Panc1 (cell line): ENCODE measurements around the gene RBFA. TPM values are rescaled to one million over a fixed set of nuclear protein-coding genes. Genes with fewer than 3 reads are reported as not detected.

ENCODE experiments used
- ATAC-seq: fragments of 200-7000 bp; cut with Tn5 transposase; 2 replicates; pipeline ENCODE4 v1.9.1; 2020; ENCODE audit warnings: mild to moderate bottlenecking, moderate library complexity
- BruUV-seq: library from RNA; stranded (reverse); fragments of 400-500 nt; replicated peaks from 2 replicates; lab custom pipeline; 2021; lab: Mats Ljungman, UMichigan
- CTCF ChIA-PET: fragments of 300-600 bp; sonication (Branson Sonifier 250); formaldehyde crosslinking; loops from one replicate; lab custom pipeline; 2022; ENCODE audit warnings: antibody characterized with exemption; lab: Charles Lee
- POLR2A ChIA-PET: fragments of 300-600 bp; sonication (Branson Sonifier 250); formaldehyde crosslinking; loops from one replicate; lab custom pipeline; 2022; ENCODE audit warnings: antibody characterized with exemption; lab: Charles Lee
- DNase-seq: peaks from one replicate; pipeline ENCODE4 v3.0.0-alpha.2; 2010; ENCODE audit warnings: low read depth, low spot score
- H3K27ac ChIP-seq: 2 replicates; pipeline ENCODE4 v1.5.1; 2011; ENCODE audit warnings: mild to moderate bottlenecking, low read length, inconsistent platforms
- H3K27me3 ChIP-seq: fragments of 200-500 bp; sonication (Bioruptor generic); 2 replicates; pipeline ENCODE4 v1.6.0; 2014; ENCODE audit warnings: low read length, inconsistent platforms; ENCODE audit not compliant: control insufficient read depth, insufficient read depth
- H3K36me3 ChIP-seq: fragments of 200-500 bp; sonication (Bioruptor generic); 2 replicates; pipeline ENCODE4 v1.5.1; 2014; ENCODE audit warnings: inconsistent platforms, mild to moderate bottlenecking, low read length, moderate library complexity; ENCODE audit not compliant: control insufficient read depth, insufficient read depth
- H3K4me1 ChIP-seq: 2 replicates; pipeline ENCODE4 v1.5.1; 2011; ENCODE audit warnings: inconsistent platforms, mild to moderate bottlenecking, low read length, moderate library complexity; ENCODE audit not compliant: control insufficient read depth, insufficient read depth
- H3K4me3 ChIP-seq, 2 experiments: 2 replicates each; pipeline ENCODE4 v1.5.1; 2011 to 2012; ENCODE audit warnings: low read depth in 2 of 2, low read length in 2 of 2, mild to moderate bottlenecking in 2 of 2, inconsistent platforms in 1 of 2, moderate library complexity in 1 of 2
- H3K9me3 ChIP-seq: fragments of 200-500 bp; sonication (Bioruptor generic); 2 replicates; pipeline ENCODE4 v1.5.1; 2014; ENCODE audit warnings: low read depth, mild to moderate bottlenecking, inconsistent platforms, low read length, moderate library complexity; ENCODE audit not compliant: control insufficient read depth, insufficient read depth
- POLR2AphosphoS5 ChIP-seq: IDR thresholded peaks from 2 replicates; pipeline ENCODE4 v1.6.1; 2012; ENCODE audit warnings: mild to moderate bottlenecking, low read depth, low read length, moderate library complexity
- SIN3A ChIP-seq: IDR thresholded peaks from 2 replicates; pipeline ENCODE4 v1.6.1; 2012; ENCODE audit warnings: low read depth, mild to moderate bottlenecking, low read length, moderate library complexity, borderline replicate concordance; ENCODE audit not compliant: insufficient read depth
- TCF7L2 ChIP-seq: IDR thresholded peaks from 2 replicates; pipeline ENCODE4 v1.6.1; 2011; ENCODE audit warnings: mild to moderate bottlenecking, low read depth, low read length, inconsistent platforms
- in situ Hi-C: cut with HindIII; loops from 2 replicates; pipeline ENCODE4 v1.10.0; 2016; ENCODE audit warnings: low sequenced_read_pairs, low pct_unique_long_range_greater_than_20kb
- intact Hi-C: fragments of 100-400 bp; cut with micrococcal nuclease; formaldehyde crosslinking; loops from one replicate; pipeline ENCODE4 v1.10.0; 2022; ENCODE audit not compliant: unreplicated experiment
- total RNA-seq: library from RNA; stranded (reverse); gene quantifications from one replicate; pipeline ENCODE4 v1.2.1, GENCODE V29; 2021; ENCODE audit not compliant: unreplicated experiment
- TF ChIP-seq, protein P1 (sequence below): fragments of 450-650 bp; IDR thresholded peaks from 2 replicates; pipeline ENCODE4 v1.5.1; 2017; ENCODE audit warnings: mild to moderate bottlenecking
- TF ChIP-seq, protein P2 (sequence below), 2 experiments: IDR thresholded peaks; 2 replicates each; pipeline ENCODE4 v1.6.1; 2011 to 2012; ENCODE audit warnings: low read depth in 2 of 2, control low read depth in 1 of 2, low read length in 1 of 2, mild to moderate bottlenecking in 1 of 2, moderate library complexity in 1 of 2; ENCODE audit not compliant: insufficient read depth in 1 of 2

The RBFA gene
- total RNA-seq, 1 experiment from 2014 or later = 83.1 TPM

DNA sequence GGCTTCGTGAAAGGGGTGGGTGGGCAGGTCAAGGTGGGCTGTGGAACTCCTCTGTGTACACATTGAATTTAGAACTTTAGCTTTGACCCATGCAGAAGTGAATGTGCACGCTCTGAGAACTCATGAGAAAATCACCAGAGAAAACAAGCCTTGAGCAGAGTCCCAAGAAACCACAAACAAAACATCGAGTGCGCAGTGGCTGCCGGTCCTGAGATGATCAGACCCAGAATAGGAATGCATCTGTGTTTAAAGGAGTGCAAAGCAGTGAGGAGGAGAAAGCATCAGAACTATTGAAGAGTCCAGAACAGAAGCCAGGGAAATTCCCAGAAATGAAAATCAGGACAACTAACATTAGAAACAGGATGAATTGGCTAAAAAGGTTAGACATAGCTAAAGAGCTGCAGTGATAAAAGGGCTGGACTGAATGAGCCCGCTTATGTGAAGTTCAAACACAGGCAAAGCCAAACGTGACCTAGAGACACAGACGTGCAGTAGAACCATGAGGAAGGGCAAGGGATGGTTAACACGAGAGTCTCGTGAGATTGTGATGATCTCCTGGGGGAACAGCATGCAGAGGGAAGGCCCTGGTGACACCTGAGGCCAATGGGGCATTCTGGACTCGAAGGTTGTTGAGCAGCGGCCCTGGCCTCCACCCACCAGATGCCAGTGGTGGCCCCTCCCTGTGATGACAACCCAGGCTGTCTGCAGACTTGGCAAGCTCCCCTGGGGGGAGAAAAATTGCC is 29.5 kb upstream of the RBFA start:
- ChIA-PET CTCF (no interaction called here), POLR2A (no interaction called here)
- intact Hi-C loops = no loop called here
- no peaks in the 10 kb centered on the region for H3K4me1 ChIP-seq
- DNase-seq (no peak), ATAC-seq (0 out of 2 replicates have a peak, but pooled peaks have one; percentile 37)
- no peak overlapping the region for H3K4me3 ChIP-seq
- no peaks in the 10 kb centered on the region for H3K9me3 ChIP-seq
- TF ChIP-seq TCF7L2 (no peak), POLR2AphosphoS5 (no peak), SIN3A (no peak)
- TF ChIP-seq, protein P1, sequence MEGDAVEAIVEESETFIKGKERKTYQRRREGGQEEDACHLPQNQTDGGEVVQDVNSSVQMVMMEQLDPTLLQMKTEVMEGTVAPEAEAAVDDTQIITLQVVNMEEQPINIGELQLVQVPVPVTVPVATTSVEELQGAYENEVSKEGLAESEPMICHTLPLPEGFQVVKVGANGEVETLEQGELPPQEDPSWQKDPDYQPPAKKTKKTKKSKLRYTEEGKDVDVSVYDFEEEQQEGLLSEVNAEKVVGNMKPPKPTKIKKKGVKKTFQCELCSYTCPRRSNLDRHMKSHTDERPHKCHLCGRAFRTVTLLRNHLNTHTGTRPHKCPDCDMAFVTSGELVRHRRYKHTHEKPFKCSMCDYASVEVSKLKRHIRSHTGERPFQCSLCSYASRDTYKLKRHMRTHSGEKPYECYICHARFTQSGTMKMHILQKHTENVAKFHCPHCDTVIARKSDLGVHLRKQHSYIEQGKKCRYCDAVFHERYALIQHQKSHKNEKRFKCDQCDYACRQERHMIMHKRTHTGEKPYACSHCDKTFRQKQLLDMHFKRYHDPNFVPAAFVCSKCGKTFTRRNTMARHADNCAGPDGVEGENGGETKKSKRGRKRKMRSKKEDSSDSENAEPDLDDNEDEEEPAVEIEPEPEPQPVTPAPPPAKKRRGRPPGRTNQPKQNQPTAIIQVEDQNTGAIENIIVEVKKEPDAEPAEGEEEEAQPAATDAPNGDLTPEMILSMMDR = no peak
- TF ChIP-seq, protein P2, sequence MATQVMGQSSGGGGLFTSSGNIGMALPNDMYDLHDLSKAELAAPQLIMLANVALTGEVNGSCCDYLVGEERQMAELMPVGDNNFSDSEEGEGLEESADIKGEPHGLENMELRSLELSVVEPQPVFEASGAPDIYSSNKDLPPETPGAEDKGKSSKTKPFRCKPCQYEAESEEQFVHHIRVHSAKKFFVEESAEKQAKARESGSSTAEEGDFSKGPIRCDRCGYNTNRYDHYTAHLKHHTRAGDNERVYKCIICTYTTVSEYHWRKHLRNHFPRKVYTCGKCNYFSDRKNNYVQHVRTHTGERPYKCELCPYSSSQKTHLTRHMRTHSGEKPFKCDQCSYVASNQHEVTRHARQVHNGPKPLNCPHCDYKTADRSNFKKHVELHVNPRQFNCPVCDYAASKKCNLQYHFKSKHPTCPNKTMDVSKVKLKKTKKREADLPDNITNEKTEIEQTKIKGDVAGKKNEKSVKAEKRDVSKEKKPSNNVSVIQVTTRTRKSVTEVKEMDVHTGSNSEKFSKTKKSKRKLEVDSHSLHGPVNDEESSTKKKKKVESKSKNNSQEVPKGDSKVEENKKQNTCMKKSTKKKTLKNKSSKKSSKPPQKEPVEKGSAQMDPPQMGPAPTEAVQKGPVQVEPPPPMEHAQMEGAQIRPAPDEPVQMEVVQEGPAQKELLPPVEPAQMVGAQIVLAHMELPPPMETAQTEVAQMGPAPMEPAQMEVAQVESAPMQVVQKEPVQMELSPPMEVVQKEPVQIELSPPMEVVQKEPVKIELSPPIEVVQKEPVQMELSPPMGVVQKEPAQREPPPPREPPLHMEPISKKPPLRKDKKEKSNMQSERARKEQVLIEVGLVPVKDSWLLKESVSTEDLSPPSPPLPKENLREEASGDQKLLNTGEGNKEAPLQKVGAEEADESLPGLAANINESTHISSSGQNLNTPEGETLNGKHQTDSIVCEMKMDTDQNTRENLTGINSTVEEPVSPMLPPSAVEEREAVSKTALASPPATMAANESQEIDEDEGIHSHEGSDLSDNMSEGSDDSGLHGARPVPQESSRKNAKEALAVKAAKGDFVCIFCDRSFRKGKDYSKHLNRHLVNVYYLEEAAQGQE (IDR thresholded peaks at IDR 0.05; ENCODE audit: insufficient read depth in 1 of 2, low read depth in 2 of 2, low read length in 1 of 2) = no peak
- H3K36me3 ChIP-seq = no peaks in the 10 kb centered on the region
- H3K27me3 ChIP-seq = no peaks in the 10 kb centered on the region
- no TSS peak for BruUV-seq
- in situ Hi-C loops = no loop called here
- H3K27ac ChIP-seq = no peak overlapping the region

DNA sequence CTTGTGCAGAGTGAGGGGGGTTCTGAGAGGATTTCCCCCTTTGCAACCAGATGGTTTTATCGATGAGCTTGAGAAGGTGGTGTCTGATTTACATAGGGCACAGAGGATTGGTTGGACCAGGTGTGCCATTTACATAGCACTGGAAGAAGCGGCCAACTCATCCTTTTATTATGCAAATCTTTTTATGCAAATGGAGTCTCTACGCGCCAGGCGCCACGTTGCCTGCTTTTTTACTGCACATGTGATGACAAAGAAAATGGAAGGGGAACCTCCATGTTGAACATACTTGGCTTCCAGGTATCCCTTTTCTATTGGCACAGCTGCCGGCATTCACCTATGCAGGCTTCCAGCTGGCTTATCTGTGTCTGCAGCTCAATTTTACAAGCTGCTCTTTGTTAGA is 27.5 kb upstream of the RBFA start:
- H3K27me3 ChIP-seq = no peaks in the 10 kb centered on the region
- H3K9me3 ChIP-seq = no peaks in the 10 kb centered on the region
- POLR2A ChIA-PET = no interaction called here
- BruUV-seq = no TSS peak
- no peak overlapping the region for H3K27ac ChIP-seq
- no peak overlapping the region for H3K4me3 ChIP-seq
- ATAC-seq (no peak), DNase-seq (no peak)
- intact Hi-C loops (no loop called here), in situ Hi-C loops (no loop called here)
- H3K36me3 ChIP-seq = no peaks in the 10 kb centered on the region
- CTCF ChIA-PET = interaction anchor here (0.7 kb wide), 1 partner anchor 71 kb away, joined by 3 read pairs; no protein-coding TSS in a partner anchor
- peaks cover 6% of the 10 kb centered on the region; the same call in 1 of the 2 replicates for H3K4me1 ChIP-seq
- TF ChIP-seq, protein P2 (IDR thresholded peaks at IDR 0.05; ENCODE audit: insufficient read depth in 1 of 2, low read depth in 2 of 2, low read length in 1 of 2) = no peak
- TF ChIP-seq POLR2AphosphoS5 (no peak), SIN3A (no peak), TCF7L2 (no peak)
- TF ChIP-seq, protein P1 = no peak
